HG03457 (cell line): ENCODE data around the gene HS3ST6.
"Not testable (repeated sequence)": the region's sequence is repeated elsewhere in the genome, so short reads cannot be mapped to it uniquely, and the experiment has no call there.

ENCODE experiments used
- ATAC-seq: cut with Tn5 transposase; IDR thresholded peaks from one replicate; pipeline ENCODE4 v1.9.1; 2021; ENCODE audit warnings: moderate number of reproducible peaks; ENCODE audit not compliant: unreplicated experiment

HS3ST6 gene

GRCh38 chr16:1884155-1884760 lies 34.0 kb downstream of the HS3ST6 start:
- no peak for ATAC-seq

GRCh38 chr16:1881172-1881571 lies 37.0 kb downstream of the HS3ST6 start:
- not testable (repeated sequence) for ATAC-seq

- ATAC-seq = no peak
Measured at GRCh38 chr16:1879477-1879876, 38.7 kb downstream of the HS3ST6 start.

GRCh38 chr16:1878256-1878655 lies 40.0 kb downstream of the HS3ST6 start:
- ATAC-seq = no peak

GRCh38 chr16:1877804-1878203 lies 40.4 kb downstream of the HS3ST6 start:
- no peak for ATAC-seq

GRCh38 chr16:1877089-1877488 lies 41.1 kb downstream of the HS3ST6 start:
- ATAC-seq = no peak

- ATAC-seq = no peak
Measured at GRCh38 chr16:1876468-1876867, 41.7 kb downstream of the HS3ST6 start.

GRCh38 chr16:1876066-1876465 lies 42.1 kb downstream of the HS3ST6 start:
- not testable (repeated sequence) for ATAC-seq

- no peak for ATAC-seq
Measured at GRCh38 chr16:1874854-1875253, 43.4 kb downstream of the HS3ST6 start.

- ATAC-seq = no peak
Measured at GRCh38 chr16:1871974-1872635, 46.1 kb downstream of the HS3ST6 start, which contains the start of gene MEIOB. TSS of gene MEIOB (minus strand) at chr16:1872164. CDS start at chr16:1868175, 3,989 bp downstream.

GRCh38 chr16:1870365-1871082 lies 47.7 kb downstream of the HS3ST6 start:
- no peak for ATAC-seq

- no peak for ATAC-seq
Measured at GRCh38 chr16:1865902-1866690, 52.1 kb downstream of the HS3ST6 start.

- ATAC-seq = no peak
Measured at GRCh38 chr16:1863681-1864460, 54.3 kb downstream of the HS3ST6 start.

GRCh38 chr16:1862394-1862793 lies 55.8 kb downstream of the HS3ST6 start:
- ATAC-seq = no peak

GRCh38 chr16:1861730-1862129 lies 56.5 kb downstream of the HS3ST6 start:
- no peak for ATAC-seq
